HG02938 (cell line): ENCODE data around the gene SOAT2.
A peak's percentile ranks its signal among the peaks of the same experiment; 100 is the strongest.
"Not testable (repeated sequence)": the region's sequence is repeated elsewhere in the genome, so short reads cannot be mapped to it uniquely, and the experiment has no call there.

Experiments
- ATAC-seq: cut with Tn5 transposase; IDR thresholded peaks from one replicate; pipeline ENCODE4 v1.9.1; 2021; ENCODE audit warnings: mild to moderate bottlenecking, moderate library complexity; ENCODE audit not compliant: unreplicated experiment

SOAT2 gene

GRCh38 chr12:53079226-53080117 lies 23.8 kb upstream of the SOAT2 start, which contains the start of gene SPRYD3:
TSS of gene SPRYD3 (minus strand) at chr12:53079390. CDS start at chr12:53079333, 57 bp downstream.
- peak; percentile 97 for ATAC-seq

- ATAC-seq = no peak
These were observed 20.6 kb upstream of the SOAT2 start for GRCh38 chr12:53082637-53083175.

GRCh38 chr12:53086361-53086760 lies 16.9 kb upstream of the SOAT2 start:
- no peak for ATAC-seq

GRCh38 chr12:53090105-53090504 lies 13.2 kb upstream of the SOAT2 start:
- no peak for ATAC-seq

GRCh38 chr12:53090554-53090953 lies 12.7 kb upstream of the SOAT2 start:
- no peak for ATAC-seq

GRCh38 chr12:53091756-53092155 lies 11.5 kb upstream of the SOAT2 start:
- ATAC-seq = no peak

GRCh38 chr12:53093777-53094393 lies 9.4 kb upstream of the SOAT2 start:
- ATAC-seq = no peak

GRCh38 chr12:53094394-53094787 lies 8.9 kb upstream of the SOAT2 start:
- no peak for ATAC-seq

- not testable (repeated sequence) for ATAC-seq
These were observed 8.3 kb upstream of the SOAT2 start for GRCh38 chr12:53094796-53095595.

- ATAC-seq = not testable (repeated sequence)
These were observed 7.7 kb upstream of the SOAT2 start for GRCh38 chr12:53095596-53095895.

GRCh38 chr12:53096089-53096741 lies 7.1 kb upstream of the SOAT2 start:
- ATAC-seq = no peak

- ATAC-seq = no peak
These were observed 6.5 kb upstream of the SOAT2 start for GRCh38 chr12:53096759-53097158.

- ATAC-seq = no peak
These were observed 6.1 kb upstream of the SOAT2 start for GRCh38 chr12:53097207-53097563.

- no peak for ATAC-seq
These were observed 5.5 kb upstream of the SOAT2 start, which contains the start of gene IGFBP6 for GRCh38 chr12:53097564-53098353. TSS of gene IGFBP6 (plus strand) at chr12:53097667. CDS start at chr12:53097718, 51 bp downstream.

GRCh38 chr12:53098354-53098981 lies 4.8 kb upstream of the SOAT2 start:
- no peak for ATAC-seq

- ATAC-seq = no peak
These were observed 4.0 kb upstream of the SOAT2 start for GRCh38 chr12:53099071-53099882.

- no peak for ATAC-seq
These were observed 2.7 kb upstream of the SOAT2 start for GRCh38 chr12:53100466-53101151.

GRCh38 chr12:53101266-53101665 lies 2.0 kb upstream of the SOAT2 start:
- ATAC-seq = no peak
